HG02938 (cell line): ENCODE data around the gene CDC42EP3.

Experiments used
- ATAC-seq: cut with Tn5 transposase; IDR thresholded peaks from one replicate; pipeline ENCODE4 v1.9.1; 2021; ENCODE audit warnings: mild to moderate bottlenecking, moderate library complexity; ENCODE audit not compliant: unreplicated experiment

Gene CDC42EP3

GRCh38 chr2:37671009-37671815 lies at the start of gene CDC42EP3:
Gene CDC42EP3 (minus strand): TSS chr2:37671642. CDS start chr2:37646587, 25,055 bp downstream.
- peak; percentile 37 for ATAC-seq

- ATAC-seq: no peak
These were observed 49.7 kb upstream of the CDC42EP3 start for GRCh38 chr2:37721201-37721560.

- no peak for ATAC-seq
These were observed 49.2 kb upstream of the CDC42EP3 start for GRCh38 chr2:37720533-37721200.

- no peak for ATAC-seq
These were observed 47.2 kb upstream of the CDC42EP3 start for GRCh38 chr2:37718515-37719161.

- peak; percentile 54 for ATAC-seq
These were observed 41.8 kb upstream of the CDC42EP3 start for GRCh38 chr2:37713258-37713700.

GRCh38 chr2:37711831-37712230 lies 40.4 kb upstream of the CDC42EP3 start:
- ATAC-seq: no peak

GRCh38 chr2:37711308-37711731 lies 39.9 kb upstream of the CDC42EP3 start:
- no peak for ATAC-seq

GRCh38 chr2:37709111-37709510 lies 37.7 kb upstream of the CDC42EP3 start:
- no peak for ATAC-seq

- ATAC-seq: no peak
These were observed 36.7 kb upstream of the CDC42EP3 start for GRCh38 chr2:37708146-37708545.

GRCh38 chr2:37707393-37707792 lies 36.0 kb upstream of the CDC42EP3 start:
- ATAC-seq: no peak

- ATAC-seq: no peak
These were observed 35.1 kb upstream of the CDC42EP3 start for GRCh38 chr2:37706334-37707183.

GRCh38 chr2:37705191-37705590 lies 33.7 kb upstream of the CDC42EP3 start:
- ATAC-seq: no peak

- ATAC-seq: no peak
These were observed 27.6 kb upstream of the CDC42EP3 start for GRCh38 chr2:37698931-37699481.

- no peak for ATAC-seq
These were observed 23.9 kb upstream of the CDC42EP3 start for GRCh38 chr2:37695336-37695735.

GRCh38 chr2:37692711-37693110 lies 21.3 kb upstream of the CDC42EP3 start:
- no peak for ATAC-seq

- ATAC-seq: no peak
These were observed 18.3 kb upstream of the CDC42EP3 start for GRCh38 chr2:37689751-37690150.

GRCh38 chr2:37688771-37689468 lies 17.5 kb upstream of the CDC42EP3 start:
- ATAC-seq: no peak

- no peak for ATAC-seq
These were observed 15.5 kb upstream of the CDC42EP3 start for GRCh38 chr2:37686792-37687526.

- ATAC-seq: no peak
These were observed 13.4 kb upstream of the CDC42EP3 start for GRCh38 chr2:37684809-37685208.
